Thoracic aorta (tissue), 2 donors: ENCODE measurements around the gene CLSTN2. TPM values are rescaled to one million over a fixed set of nuclear protein-coding genes. Genes with fewer than 3 reads are reported as not detected.

Source experiments
- ATAC-seq: fragments of 150-250 bp; one replicate; pipeline ENCODE4 v1.8.0; 2017; ENCODE audit warnings: low read depth; ENCODE audit not compliant: insufficient number of reproducible peaks, low FRiP score
- DNase-seq: peaks from one replicate; pipeline ENCODE4 v3.0.0-alpha.2; 2020; ENCODE audit warnings: low spot score
- H3K27ac ChIP-seq, 2 donors: fragments of 200-600 bp; sonication (generic); 1 replicate in 1 of 2; 2 replicates in 1 of 2; pipeline ENCODE4 v1.5.1; 2016; ENCODE audit warnings: mild to moderate bottlenecking in 2 of 2, moderate library complexity in 2 of 2
- H3K27me3 ChIP-seq: fragments of 200-600 bp; sonication (generic); replicated peaks from 2 replicates; pipeline ENCODE4 v1.6.0; 2016; ENCODE audit warnings: mild to moderate bottlenecking; ENCODE audit not compliant: insufficient read depth
- H3K36me3 ChIP-seq: fragments of 200-600 bp; sonication (generic); one replicate; pipeline ENCODE4 v1.5.1; 2016
- H3K4me1 ChIP-seq, 2 donors: fragments of 200-600 bp; sonication (generic); 1 replicate in 1 of 2; 2 replicates in 1 of 2; pipeline versions ENCODE4 v1.5.1 to v1.6.0; 2016; ENCODE audit warnings: low read depth in 2 of 2, mild to moderate bottlenecking in 1 of 2; ENCODE audit not compliant: control insufficient read depth in 1 of 2
- H3K4me3 ChIP-seq: fragments of 200-600 bp; sonication (generic); 2 replicates; pipeline ENCODE4 v1.5.1; 2016; ENCODE audit warnings: mild to moderate bottlenecking
- H3K9me3 ChIP-seq: fragments of 200-600 bp; sonication (generic); 2 replicates; pipeline ENCODE4 v1.5.1; 2016
- total RNA-seq, 2 donors: library from RNA; depleted of rRNA; stranded (reverse); fragments of >200 nt; gene quantifications; one replicate each; pipeline versions ENCODE4 v1.1.0 to v1.2.3, GENCODE V29; 2016
- TF ChIP-seq, protein P1 (sequence below): fragments of 200-600 bp; sonication (generic); IDR thresholded peaks from one replicate; pipeline ENCODE4 v1.5.1; 2019; ENCODE audit warnings: antibody characterized with exemption

Gene CLSTN2
- total RNA-seq, 2 donors from 2014 or later = 7.6 to 15.7 TPM

DNA sequence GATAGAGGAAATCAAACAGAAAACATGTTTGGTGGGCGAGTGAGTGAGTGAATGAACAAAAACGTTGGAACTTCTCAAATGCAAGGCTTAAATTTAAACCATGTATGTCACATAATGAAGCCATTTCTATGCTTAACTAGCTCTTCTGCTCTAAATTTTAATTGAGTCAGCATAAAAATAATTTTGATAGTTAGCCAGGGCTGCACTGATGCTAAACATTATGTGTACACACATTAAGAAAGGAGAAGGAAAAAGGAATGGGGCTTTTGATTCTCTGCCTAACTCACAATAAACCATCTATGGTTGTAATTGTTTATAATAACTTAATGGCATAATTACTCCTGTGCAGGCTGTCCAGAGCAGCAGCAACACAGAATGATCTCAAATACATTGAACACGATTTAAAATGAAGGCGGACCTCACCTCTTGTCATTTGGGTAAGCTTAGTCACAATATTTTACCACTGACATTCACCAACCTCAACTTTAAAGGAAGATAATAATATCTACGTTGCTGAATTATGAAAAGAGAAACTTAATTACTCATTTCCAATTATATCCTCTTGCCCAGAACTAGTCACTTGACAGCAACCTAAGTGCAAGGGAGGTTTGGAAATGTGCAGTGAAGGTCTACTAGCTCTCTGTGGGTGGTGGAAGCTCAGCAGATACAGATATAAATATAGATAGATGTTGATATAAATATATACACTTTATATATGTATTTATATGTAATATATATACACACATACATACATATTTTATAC, 424.4 kb downstream of the CLSTN2 start:
- ATAC-seq (no peak), DNase-seq (no peak)
- Histone ChIP-seq H3K4me3 (no peak overlapping the region), H3K27me3 (no peaks in the 10 kb centered on the region), H3K9me3 (no peaks in the 10 kb centered on the region), H3K4me1 (no peaks in the 10 kb centered on the region), H3K36me3 (no peaks in the 10 kb centered on the region), H3K27ac (no peak overlapping the region)
- TF ChIP-seq, protein P1, sequence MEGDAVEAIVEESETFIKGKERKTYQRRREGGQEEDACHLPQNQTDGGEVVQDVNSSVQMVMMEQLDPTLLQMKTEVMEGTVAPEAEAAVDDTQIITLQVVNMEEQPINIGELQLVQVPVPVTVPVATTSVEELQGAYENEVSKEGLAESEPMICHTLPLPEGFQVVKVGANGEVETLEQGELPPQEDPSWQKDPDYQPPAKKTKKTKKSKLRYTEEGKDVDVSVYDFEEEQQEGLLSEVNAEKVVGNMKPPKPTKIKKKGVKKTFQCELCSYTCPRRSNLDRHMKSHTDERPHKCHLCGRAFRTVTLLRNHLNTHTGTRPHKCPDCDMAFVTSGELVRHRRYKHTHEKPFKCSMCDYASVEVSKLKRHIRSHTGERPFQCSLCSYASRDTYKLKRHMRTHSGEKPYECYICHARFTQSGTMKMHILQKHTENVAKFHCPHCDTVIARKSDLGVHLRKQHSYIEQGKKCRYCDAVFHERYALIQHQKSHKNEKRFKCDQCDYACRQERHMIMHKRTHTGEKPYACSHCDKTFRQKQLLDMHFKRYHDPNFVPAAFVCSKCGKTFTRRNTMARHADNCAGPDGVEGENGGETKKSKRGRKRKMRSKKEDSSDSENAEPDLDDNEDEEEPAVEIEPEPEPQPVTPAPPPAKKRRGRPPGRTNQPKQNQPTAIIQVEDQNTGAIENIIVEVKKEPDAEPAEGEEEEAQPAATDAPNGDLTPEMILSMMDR = no peak

DNA sequence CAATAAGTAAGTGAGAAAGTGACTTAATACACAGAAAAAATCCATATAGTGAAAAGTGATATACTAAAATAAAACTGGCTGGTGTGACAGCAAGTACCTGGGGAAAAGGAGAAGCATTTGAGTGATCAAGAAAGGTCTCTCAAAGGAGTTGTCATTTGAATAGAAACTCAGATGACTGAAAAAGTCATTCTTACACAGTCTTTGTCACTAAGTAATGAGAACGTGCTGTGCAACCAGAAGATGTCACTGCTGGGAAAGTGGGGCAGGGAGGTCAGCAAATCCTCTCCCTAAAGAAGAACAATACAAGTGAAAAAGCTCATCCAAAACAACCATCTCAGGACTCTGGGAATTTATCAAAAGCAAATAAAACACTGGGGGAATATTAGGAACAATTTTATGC, 425.3 kb downstream of the CLSTN2 start:
- Histone ChIP-seq H3K4me3 (no peak overlapping the region), H3K36me3 (no peaks in the 10 kb centered on the region), H3K27ac (no peak overlapping the region), H3K4me1 (no peaks in the 10 kb centered on the region), H3K9me3 (no peaks in the 10 kb centered on the region), H3K27me3 (no peaks in the 10 kb centered on the region)
- TF ChIP-seq, protein P1 = no peak
- ATAC-seq = no peak
- DNase-seq = no peak

DNA sequence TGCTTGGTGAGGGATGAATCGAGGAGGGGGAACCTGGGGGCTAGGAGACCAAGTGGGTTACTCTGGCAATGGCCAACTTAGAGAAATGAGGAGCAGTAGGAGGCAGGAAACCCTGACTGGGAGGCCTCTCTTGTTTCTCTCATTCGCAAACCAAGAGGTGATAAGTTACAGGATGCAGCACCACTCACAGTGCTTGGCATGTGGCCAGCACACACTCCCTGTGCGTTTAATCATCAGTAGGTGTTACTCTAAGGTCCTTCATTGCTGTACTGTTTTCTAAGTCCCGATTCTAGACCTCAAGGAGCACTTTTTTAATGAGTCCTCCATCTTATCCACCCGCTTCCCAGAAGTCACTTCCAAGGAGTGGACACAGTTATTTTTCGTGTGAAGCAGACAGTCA, 428.8 kb downstream of the CLSTN2 start:
- TF ChIP-seq, protein P1 = no peak
- DNase-seq (no peak), ATAC-seq (no peak)

DNA sequence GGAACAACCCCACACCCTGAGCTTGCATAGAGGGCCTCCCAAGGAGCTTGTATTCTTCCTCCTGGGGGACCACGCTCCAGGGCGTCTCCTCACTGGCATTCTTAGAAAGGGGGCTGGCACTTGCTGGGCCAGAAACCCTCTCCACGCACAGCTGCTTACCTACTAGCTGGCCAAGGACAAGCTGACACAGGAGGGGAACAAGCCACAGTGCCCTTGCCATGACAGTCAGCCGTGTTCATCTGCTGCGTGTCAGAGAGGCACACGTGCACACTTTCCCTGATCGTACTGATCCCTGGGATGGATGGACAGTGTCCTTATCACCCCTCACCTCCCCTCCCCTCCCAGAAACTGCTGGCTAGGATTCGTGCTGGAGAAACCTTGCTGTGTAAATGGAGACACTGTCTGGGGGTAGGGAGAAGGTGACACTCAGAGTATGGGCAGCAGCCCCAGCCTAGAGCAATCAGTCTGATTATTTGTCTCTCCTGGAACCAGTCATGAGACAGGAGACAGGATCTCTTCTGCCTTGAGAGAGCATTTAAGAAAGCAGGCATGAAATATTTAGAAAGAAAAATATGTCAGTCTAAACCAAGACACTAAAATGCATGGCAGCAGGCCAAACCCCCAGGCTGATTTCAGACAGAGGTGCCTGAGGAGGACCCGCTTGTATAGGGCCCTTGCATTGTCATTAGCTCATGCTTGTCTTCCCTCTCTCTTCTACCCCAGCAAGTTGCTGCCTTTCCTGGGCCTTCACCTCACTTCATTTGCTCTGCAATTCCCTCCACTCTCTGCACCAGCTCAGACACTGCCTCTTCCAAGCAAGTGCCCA, 431.1 kb downstream of the CLSTN2 start:
- no peak for ATAC-seq
- Histone ChIP-seq H3K36me3 (no peaks in the 10 kb centered on the region), H3K9me3 (no peaks in the 10 kb centered on the region), H3K4me1 (no peaks in the 10 kb centered on the region), H3K27ac (no peak overlapping the region), H3K4me3 (no peak overlapping the region), H3K27me3 (no peaks in the 10 kb centered on the region)
- TF ChIP-seq, protein P1 = no peak
- no peak for DNase-seq

More for the DNA sequence above, 428.8 kb downstream of the CLSTN2 start:
- Histone ChIP-seq H3K27ac (no peak overlapping the region), H3K27me3 (no peaks in the 10 kb centered on the region), H3K4me3 (no peak overlapping the region), H3K4me1 (no peaks in the 10 kb centered on the region), H3K36me3 (no peaks in the 10 kb centered on the region), H3K9me3 (no peaks in the 10 kb centered on the region)

DNA sequence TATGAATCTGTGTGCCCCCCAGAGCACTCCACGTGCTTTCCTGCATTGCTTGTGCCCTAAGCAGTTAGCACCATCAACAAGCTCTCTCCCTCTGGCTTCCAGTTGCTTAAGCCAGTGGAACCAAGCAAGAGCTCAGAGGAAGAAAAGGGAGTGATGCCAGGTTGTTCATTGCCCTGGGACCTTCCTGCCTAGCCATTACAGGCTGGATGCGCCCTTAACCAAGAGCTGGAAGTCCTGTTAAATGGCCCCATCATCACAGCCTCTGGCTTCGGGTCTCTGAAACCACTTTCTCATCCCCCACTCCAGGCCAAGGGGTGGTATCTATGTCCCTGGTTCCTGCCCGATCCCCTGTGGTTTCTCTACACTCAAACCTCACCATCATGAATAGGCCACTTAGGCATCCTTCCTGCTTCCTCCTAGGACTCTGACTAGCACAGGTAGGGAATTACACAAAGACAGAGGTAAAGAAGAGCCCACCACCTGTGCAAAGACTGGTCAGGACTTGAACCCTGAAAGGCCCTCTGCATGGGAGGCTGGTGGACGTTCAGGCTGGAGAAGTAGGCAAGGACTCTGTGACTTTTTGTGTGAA, 433.3 kb downstream of the CLSTN2 start:
- ATAC-seq (no peak), DNase-seq (no peak)
- Histone ChIP-seq H3K9me3 (no peaks in the 10 kb centered on the region), H3K27ac (no peak overlapping the region), H3K4me1 (no peaks in the 10 kb centered on the region), H3K36me3 (no peaks in the 10 kb centered on the region), H3K27me3 (no peaks in the 10 kb centered on the region), H3K4me3 (no peak overlapping the region)
- TF ChIP-seq, protein P1 = no peak
